Stimulated activated CD8-positive, alpha-beta memory T cell treated with anti-CD3 and anti-CD28 coated beads, Interleukin-15, amount 100 ng/mL, for 1 hour (primary cell): ENCODE measurements around the gene PRDM2.
A peak's percentile ranks its signal among the peaks of the same experiment; 100 is the strongest.
"Not testable (repeated sequence)": the region's sequence is repeated elsewhere in the genome, so short reads cannot be mapped to it uniquely, and the experiment has no call there.

Experiments used
- DNase-seq: peaks from one replicate; pipeline ENCODE4 v3.0.0-alpha.2; 2020; ENCODE audit warnings: low read depth

Gene PRDM2

GRCh38 chr1:13699510-13699909 is 478 bp upstream of the PRDM2 start:
- no peak for DNase-seq

- peak; percentile 9 for DNase-seq
Observed at GRCh38 chr1:13700521-13701270, 708 bp downstream of the PRDM2 start.

GRCh38 chr1:13701271-13701640 is 1.3 kb downstream of the PRDM2 start:
- DNase-seq, result no peak

- no peak for DNase-seq
Observed at GRCh38 chr1:13702425-13703127, 2.6 kb downstream of the PRDM2 start.

- DNase-seq, result no peak
Observed at GRCh38 chr1:13703128-13703513, 3.1 kb downstream of the PRDM2 start.

- no peak for DNase-seq
Observed at GRCh38 chr1:13703558-13704490, 3.8 kb downstream of the PRDM2 start.

GRCh38 chr1:13706046-13706445 is 6.1 kb downstream of the PRDM2 start:
- no peak for DNase-seq

- no peak for DNase-seq
Observed at GRCh38 chr1:13707164-13707563, 7.2 kb downstream of the PRDM2 start.

GRCh38 chr1:13708380-13708982 is 8.5 kb downstream of the PRDM2 start:
- no peak for DNase-seq

- DNase-seq, result no peak
Observed at GRCh38 chr1:13710086-13710485, 10.1 kb downstream of the PRDM2 start.

GRCh38 chr1:13714851-13715250 is 14.9 kb downstream of the PRDM2 start:
- DNase-seq, result no peak

GRCh38 chr1:13715616-13716287 is 15.8 kb downstream of the PRDM2 start:
- not testable (repeated sequence) for DNase-seq

- DNase-seq, result no peak
Observed at GRCh38 chr1:13722808-13723360, 22.9 kb downstream of the PRDM2 start.

- DNase-seq, result no peak
Observed at GRCh38 chr1:13723810-13724209, 23.8 kb downstream of the PRDM2 start.

- peak; percentile 40 for DNase-seq
Observed at GRCh38 chr1:13725714-13726175, 25.8 kb downstream of the PRDM2 start.

GRCh38 chr1:13728091-13728715 is 28.2 kb downstream of the PRDM2 start:
- no peak for DNase-seq

- no peak for DNase-seq
Observed at GRCh38 chr1:13730291-13730690, 30.3 kb downstream of the PRDM2 start.

- DNase-seq, result peak; percentile 60
Observed at GRCh38 chr1:13730751-13731482, 30.9 kb downstream of the PRDM2 start.

GRCh38 chr1:13731897-13732296 is 31.9 kb downstream of the PRDM2 start:
- no peak for DNase-seq
